GM12878 (cell line): ENCODE measurements around the gene NSUN5. TPM values are rescaled to one million over a fixed set of nuclear protein-coding genes. Genes with fewer than 3 reads are reported as not detected.
"Not testable (repeated sequence)": the region's sequence is repeated elsewhere in the genome, so short reads cannot be mapped to it uniquely, and the experiment has no call there.

Experiments
- ATAC-seq: fragments of 200-7000 bp; cut with Tn5 transposase; 3 replicates; pipeline ENCODE4 v1.9.1; 2020; ENCODE audit warnings: mild to moderate bottlenecking, moderate library complexity
- BruUV-seq: library from RNA; stranded (reverse); fragments of 400-500 nt; replicated peaks from 2 replicates; lab custom pipeline; 2021; lab: Mats Ljungman, UMichigan
- CTCF ChIA-PET: fragments of 300-600 bp; sonication (Branson Sonifier 250); formaldehyde crosslinking; extraction: SDS; loops from one replicate; lab custom pipeline; 2021; ENCODE audit warnings: inconsistent platforms; lab: Yijun Ruan, JAX
- POLR2A ChIA-PET: fragments of 350-600 bp; formaldehyde crosslinking; extraction: SDS; loops from one replicate; lab custom pipeline; 2021; ENCODE audit warnings: inconsistent platforms; lab: Charles Lee
- RAD21 ChIA-PET: fragments of 300-600 bp; sonication (Branson Sonifier 250); formaldehyde crosslinking; loops from one replicate; lab custom pipeline; 2023; ENCODE audit warnings: antibody characterized with exemption; ENCODE audit not compliant: unreplicated experiment; lab: Charles Lee
- SMC1A ChIA-PET: fragments of 300-600 bp; sonication (Branson Sonifier 250); formaldehyde crosslinking; loops from one replicate; lab custom pipeline; 2023; ENCODE audit not compliant: unreplicated experiment, uncharacterized antibody; lab: Charles Lee
- DNase-seq: peaks from one replicate; pipeline ENCODE4 v3.0.0-alpha.2; 2011; ENCODE audit warnings: low read depth, low spot score
- FAIRE-seq: peaks from 3 replicates; lab custom pipeline; 2011; peaks lifted over from hg19 to GRCh38; lab: Jason Lieb, UNC
- H2AFZ ChIP-seq: 2 replicates; pipeline ENCODE4 v1.6.0; 2011; ENCODE audit warnings: low read depth, low read length, control low read depth; ENCODE audit not compliant: control insufficient read depth
- H3K27ac ChIP-seq: 2 replicates; pipeline ENCODE4 v1.5.1; 2011; ENCODE audit warnings: control low read depth; ENCODE audit not compliant: control insufficient read depth, insufficient read depth
- H3K27me3 ChIP-seq, 2 experiments: replicated peaks in 1 of 2; 2 replicates each; pipeline versions ENCODE4 v1.6.0 to v1.6.1; 2011; ENCODE audit warnings: low read length in 1 of 2; ENCODE audit not compliant: control insufficient read depth in 2 of 2, insufficient read depth in 2 of 2
- H3K36me3 ChIP-seq, 2 experiments: 2 replicates each; pipeline ENCODE4 v1.5.1; 2011; ENCODE audit warnings: low read length in 1 of 2; ENCODE audit not compliant: control insufficient read depth in 2 of 2, insufficient read depth in 2 of 2
- H3K4me1 ChIP-seq: 2 replicates; pipeline ENCODE4 v1.6.1; 2011; ENCODE audit warnings: mild to moderate bottlenecking, low read length, moderate library complexity, mixed read lengths; ENCODE audit not compliant: control insufficient read depth, insufficient read depth
- H3K4me2 ChIP-seq: 2 replicates; pipeline ENCODE4 v1.6.0; 2011; ENCODE audit warnings: control low read depth; ENCODE audit not compliant: control insufficient read depth, insufficient read depth
- H3K4me3 ChIP-seq: fragments of 200-600 bp; sonication (generic); 2 replicates; pipeline ENCODE4 v1.5.1; 2016
- H3K79me2 ChIP-seq: 2 replicates; pipeline ENCODE4 v1.6.0; 2011; ENCODE audit warnings: low read length; ENCODE audit not compliant: control insufficient read depth, insufficient read depth
- H3K9ac ChIP-seq: 2 replicates; pipeline ENCODE4 v1.8.0; 2011; ENCODE audit warnings: low read length, control low read depth, mixed read lengths; ENCODE audit not compliant: control insufficient read depth, insufficient read depth
- H3K9me3 ChIP-seq: replicated peaks from 3 replicates; pipeline ENCODE4 v1.5.1; 2011; ENCODE audit warnings: mild to moderate bottlenecking, low read length; ENCODE audit not compliant: control insufficient read depth, insufficient read depth
- H4K20me1 ChIP-seq: 2 replicates; pipeline ENCODE4 v1.6.0; 2011; ENCODE audit not compliant: control insufficient read depth, insufficient read depth
- WGBS: methylation state at CpG from one replicate; pipeline ENCODE4 v1.1.6; 2016; ENCODE audit warnings: low lambda C conversion rate; ENCODE audit not compliant: insufficient replicate concordance, insufficient coverage; ENCODE audit errors: missing lambda C conversion rate; 5-methylcytosine and 5-hydroxymethylcytosine counted together
- in situ Hi-C: fragments of 300-500 bp; cut with MboI; formaldehyde crosslinking; loops from 9 replicates; pipeline ENCODE4 v1.14.3; 2018; ENCODE audit warnings: mixed read lengths
- intact Hi-C: fragments of 100-400 bp; cut with micrococcal nuclease; formaldehyde crosslinking; loops from one replicate; pipeline ENCODE4 v1.14.2; 2022; ENCODE audit not compliant: unreplicated experiment
- polyA plus RNA-seq, 11 experiments: library from polyadenylated mRNA; depleted of rRNA in 4 of 11; unstranded in 6 of 11; stranded (reverse) in 5 of 11; fragments of >200 nt; fragmentation: Nextera tagmentation in 4 of 11; fragmentation: Illumina TruSeq in 1 of 11; extraction: Ambion mirVana in 4 of 11; extraction: Trizol in 1 of 11; gene quantifications; 1 replicate in 1 of 11; 2 replicates in 10 of 11; pipeline versions ENCODE4 v1.2.1 to v1.2.3, GENCODE V29; 2011 to 2016; ENCODE audit warnings: inconsistent platforms in 2 of 11, missing spikeins in 2 of 11, low read depth in 1 of 11
- total RNA-seq, 4 experiments: library from RNA; depleted of rRNA in 3 of 4; stranded (reverse); fragments of >200 nt in 3 of 4; fragmentation: Illumina TruSeq in 1 of 4; extraction: Trizol in 1 of 4; gene quantifications; 2 replicates each; pipeline versions ENCODE4 v1.2.1 to v1.2.3, GENCODE V29; 2013 to 2021

The NSUN5 gene
- total and polyA plus RNA-seq, 10 of the 15 experiments (the other 5 are each of a cell fraction or from before 2014, with no cell fraction given) = 2.0 to 63.4 (median 38.2) TPM

DNA sequence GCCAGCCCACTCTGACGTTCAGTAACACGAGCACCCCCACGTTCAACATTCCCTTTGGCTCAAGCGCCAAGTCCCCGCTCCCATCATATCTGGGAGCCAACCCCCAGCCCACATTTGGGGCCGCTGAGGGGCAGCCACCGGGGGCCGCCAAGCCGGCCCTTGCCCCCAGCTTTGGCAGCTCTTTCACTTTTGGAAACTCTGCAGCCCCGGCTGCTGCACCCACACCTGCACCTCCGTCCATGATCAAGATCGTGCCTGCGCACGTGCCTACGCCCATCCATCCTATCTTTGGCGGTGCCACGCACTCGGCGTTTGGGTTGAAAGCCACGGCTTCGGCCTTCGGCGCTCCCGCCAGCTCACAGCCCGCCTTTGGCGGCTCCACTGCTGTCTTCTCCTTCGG is 10.9 kb downstream of the NSUN5 start:
- BruUV-seq, H3K27me3 ChIP-seq, H3K27ac ChIP-seq, CTCF ChIA-PET, SMC1A ChIA-PET, H3K36me3 ChIP-seq, FAIRE-seq, POLR2A ChIA-PET, H3K4me1 ChIP-seq, H3K9ac ChIP-seq, intact Hi-C loops, H3K4me2 ChIP-seq, H4K20me1 ChIP-seq, RAD21 ChIA-PET, H3K4me3 ChIP-seq, in situ Hi-C loops, ATAC-seq, DNase-seq, H3K9me3 ChIP-seq, H2AFZ ChIP-seq, H3K79me2 ChIP-seq: not testable (repeated sequence)
- 100% methylated on average over 15 of the region's 27 CpGs for WGBS

DNA sequence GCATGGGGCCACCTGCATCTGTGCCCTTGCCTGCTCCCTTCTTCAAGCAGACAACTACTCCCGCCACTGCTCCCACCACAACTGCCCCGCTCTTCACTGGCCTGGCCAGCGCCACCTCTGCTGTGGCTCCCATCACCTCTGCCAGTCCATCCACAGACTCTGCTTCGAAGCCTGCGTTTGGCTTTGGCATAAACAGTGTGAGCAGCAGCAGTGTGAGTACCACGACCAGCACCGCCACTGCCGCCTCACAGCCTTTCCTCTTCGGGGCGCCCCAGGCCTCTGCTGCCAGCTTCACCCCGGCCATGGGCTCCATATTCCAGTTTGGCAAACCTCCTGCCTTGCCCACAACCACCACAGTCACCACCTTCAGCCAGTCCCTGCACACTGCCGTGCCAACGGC is 11.4 kb downstream of the NSUN5 start:
- H3K9me3 ChIP-seq, H4K20me1 ChIP-seq, ATAC-seq, H3K4me3 ChIP-seq, in situ Hi-C loops, CTCF ChIA-PET, H3K4me2 ChIP-seq, DNase-seq, H3K9ac ChIP-seq, FAIRE-seq, RAD21 ChIA-PET, H3K27ac ChIP-seq, H3K79me2 ChIP-seq, SMC1A ChIA-PET, BruUV-seq, H3K36me3 ChIP-seq, H2AFZ ChIP-seq, H3K27me3 ChIP-seq, POLR2A ChIA-PET, H3K4me1 ChIP-seq, intact Hi-C loops: not testable (repeated sequence)
- WGBS = no CpG with 5 or more reads among the region's 13 CpGs

DNA sequence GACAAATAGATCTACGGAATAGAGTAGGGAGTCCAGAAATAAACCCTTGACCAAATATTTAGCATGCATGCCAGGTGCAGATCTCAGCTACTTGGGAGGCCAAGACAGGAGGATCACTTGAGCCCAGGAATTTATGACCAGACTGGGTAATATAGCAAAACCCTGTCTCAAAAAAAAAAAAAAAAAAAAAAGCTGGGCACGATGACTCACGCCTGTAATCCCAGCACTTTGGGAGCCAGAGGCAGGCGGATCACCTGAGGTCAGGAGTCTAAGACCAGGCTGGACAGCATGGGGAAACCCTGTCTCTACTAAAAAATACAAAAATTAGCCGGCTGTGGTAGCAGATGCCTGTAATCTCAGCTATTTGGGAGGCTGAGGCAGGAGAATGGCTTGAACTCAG is 31.4 kb downstream of the NSUN5 start:
- ATAC-seq, BruUV-seq: not testable (repeated sequence)

DNA sequence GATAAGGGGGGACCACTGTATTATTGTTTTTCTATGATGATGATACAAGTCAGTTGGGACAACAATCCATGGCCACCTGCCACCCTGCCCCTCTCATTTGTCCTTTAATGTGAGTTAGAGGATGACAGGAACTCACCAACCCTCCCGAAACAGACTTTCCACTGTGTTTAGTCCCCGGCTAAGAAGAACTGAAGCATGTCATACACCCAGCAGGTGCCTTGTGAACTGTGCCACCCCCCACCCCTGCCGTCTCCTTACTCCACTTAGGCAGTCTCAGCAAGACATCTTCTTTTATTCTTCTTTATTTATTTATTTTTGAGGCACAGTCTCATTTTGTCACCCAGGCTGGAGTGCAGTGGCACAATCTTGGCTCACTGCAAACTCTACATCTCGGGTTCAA is 40.8 kb downstream of the NSUN5 start:
- H3K4me3 ChIP-seq, intact Hi-C loops, BruUV-seq, H3K9ac ChIP-seq, H3K27me3 ChIP-seq, H2AFZ ChIP-seq, H3K27ac ChIP-seq, SMC1A ChIA-PET, FAIRE-seq, in situ Hi-C loops, H4K20me1 ChIP-seq, H3K36me3 ChIP-seq, CTCF ChIA-PET, POLR2A ChIA-PET, H3K9me3 ChIP-seq, ATAC-seq, H3K79me2 ChIP-seq, H3K4me1 ChIP-seq, RAD21 ChIA-PET, DNase-seq, H3K4me2 ChIP-seq: not testable (repeated sequence)
- WGBS = 79% methylated on average over 3 of the region's 4 CpGs

More for the DNA sequence above, 31.4 kb downstream of the NSUN5 start:
- RAD21 ChIA-PET, H3K9ac ChIP-seq, H2AFZ ChIP-seq, H3K27me3 ChIP-seq, POLR2A ChIA-PET, H3K27ac ChIP-seq, CTCF ChIA-PET, FAIRE-seq, in situ Hi-C loops, H3K36me3 ChIP-seq, H4K20me1 ChIP-seq, H3K9me3 ChIP-seq, H3K4me3 ChIP-seq, intact Hi-C loops, SMC1A ChIA-PET, DNase-seq, H3K79me2 ChIP-seq, H3K4me1 ChIP-seq, H3K4me2 ChIP-seq: not testable (repeated sequence)
- WGBS = 83% methylated on average over 1 of the region's 5 CpGs
